ENCODE data around the gene CCDC117. TPM values are rescaled to one million over a fixed set of nuclear protein-coding genes. Genes with fewer than 3 reads are reported as not detected.

The CCDC117 gene
- total and polyA plus RNA-seq, 12 donors: 5.9 to 15.0 (median 11.2) TPM

GRCh38 chr22:28792491-28793383 lies 20.2 kb downstream of the CCDC117 start:
- TF ChIP-seq CTCF (IDR thresholded peaks at IDR 0.05): no peak
- DNase-seq (no peak), ATAC-seq (peak in 2 of 8 donors; percentile 14 to 51)
- 91% methylated on average over 15 of the region's 15 CpGs for WGBS, 2 donors
- intact Hi-C loops (cut with DNase I): loop anchor here in 1 of 10 donors (5.0 kb wide), 1 partner anchor 35 kb away; no protein-coding TSS in a partner anchor
- H3K27me3 ChIP-seq: no peaks in the 10 kb centered on the region
- H3K27ac ChIP-seq: peak overlapping the region in 1 of 10 donors; percentile 32
- peaks cover 3 to 62% (median 34%) of the 10 kb centered on the region in 9 donors for H3K4me1 ChIP-seq
- peaks cover 0 to 86% (median 40%) of the 10 kb centered on the region in 9 donors for H3K36me3 ChIP-seq
- H3K9me3 ChIP-seq: no peaks in the 10 kb centered on the region
- H3K4me3 ChIP-seq: no peak overlapping the region

GRCh38 chr22:28793976-28794584 lies 21.6 kb downstream of the CCDC117 start:
- peak overlapping the region in 1 of 10 donors; percentile 1 for H3K27ac ChIP-seq
- 78% methylated on average over 4 of the region's 4 CpGs for WGBS, 2 donors
- no peak overlapping the region for H3K4me3 ChIP-seq
- no peaks in the 10 kb centered on the region for H3K9me3 ChIP-seq
- H3K27me3 ChIP-seq: no peaks in the 10 kb centered on the region
- DNase-seq (no peak), ATAC-seq (no peak)
- intact Hi-C loops (cut with DNase I): loop anchor here in 1 of 10 donors (5.0 kb wide), 1 partner anchor 33 kb away; no protein-coding TSS in a partner anchor
- no peak for TF ChIP-seq CTCF (IDR thresholded peaks at IDR 0.05)
- peaks cover 0 to 81% (median 33%) of the 10 kb centered on the region in 9 donors for H3K36me3 ChIP-seq
- H3K4me1 ChIP-seq: peaks cover 10 to 75% (median 47%) of the 10 kb centered on the region in 9 donors

GRCh38 chr22:28795071-28795693 lies 22.7 kb downstream of the CCDC117 start:
- H3K27ac ChIP-seq: peak overlapping the region in 3 of 10 donors; percentile 1 to 33 (median 27)
- ATAC-seq: no peak
- no peaks in the 10 kb centered on the region for H3K27me3 ChIP-seq
- 78 to 79% methylated on average over 6 of the region's 6 CpGs for WGBS, 2 donors
- no peaks in the 10 kb centered on the region for H3K9me3 ChIP-seq
- peaks cover 10 to 79% (median 47%) of the 10 kb centered on the region in 9 donors for H3K4me1 ChIP-seq
- no peak overlapping the region for H3K4me3 ChIP-seq
- TF ChIP-seq CTCF (IDR thresholded peaks at IDR 0.05): no peak
- H3K36me3 ChIP-seq: peaks cover 0 to 70% (median 33%) of the 10 kb centered on the region in 9 donors
- intact Hi-C loops (cut with DNase I): loop anchor here in 1 of 10 donors (5.0 kb wide), 1 partner anchor 102 kb away; no protein-coding TSS in a partner anchor
- no peak for DNase-seq
